BJ (cell line): ENCODE data around the gene ABHD18. TPM values are rescaled to one million over a fixed set of nuclear protein-coding genes. Genes with fewer than 3 reads are reported as not detected.
"Not testable (repeated sequence)": the region's sequence is repeated elsewhere in the genome, so short reads cannot be mapped to it uniquely, and the experiment has no call there.

Experiments
- CTCF ChIA-PET: fragments of 350-600 bp; formaldehyde crosslinking; extraction: SDS; loops from one replicate; lab custom pipeline; 2021; ENCODE audit warnings: antibody characterized with exemption, inconsistent platforms; lab: Yijun Ruan, JAX
- POLR2A ChIA-PET: fragments of 300-600 bp; sonication (Branson Sonifier 250); formaldehyde crosslinking; extraction: SDS; loops from one replicate; lab custom pipeline; 2021; ENCODE audit warnings: antibody characterized with exemption; lab: Charles Lee
- DNase-seq: peaks from one replicate; pipeline ENCODE4 v3.0.0-alpha.2; 2011; ENCODE audit warnings: low read depth
- H3K27me3 ChIP-seq: 2 replicates; pipeline ENCODE4 v1.6.0; 2011; ENCODE audit warnings: low read length; ENCODE audit not compliant: control insufficient read depth, insufficient read depth
- H3K36me3 ChIP-seq: 2 replicates; pipeline ENCODE4 v1.5.1; 2011; ENCODE audit warnings: low read length; ENCODE audit not compliant: control insufficient read depth, insufficient read depth
- H3K4me3 ChIP-seq: 2 replicates; pipeline ENCODE4 v1.5.1; 2011; ENCODE audit warnings: low read depth, mild to moderate bottlenecking, control low read depth, low read length
- polyA plus RNA-seq: library from polyadenylated mRNA; depleted of rRNA; stranded (reverse); fragments of >200 nt; gene quantifications from 2 replicates; pipeline ENCODE4 v1.2.3, GENCODE V29; 2011
- TF ChIP-seq, protein P1 (sequence below): IDR thresholded peaks from 2 replicates; pipeline ENCODE4 v1.5.1; 2011; ENCODE audit warnings: low read depth, mild to moderate bottlenecking, control low read depth, inconsistent platforms, low read length, moderate library complexity; ENCODE audit not compliant: insufficient read depth

Gene ABHD18
- polyA plus RNA-seq, 1 experiment, result 1.4 TPM

GRCh38 chr4:128025319-128025718, 60.1 kb downstream of the ABHD18 start:
- TF ChIP-seq, protein P1, sequence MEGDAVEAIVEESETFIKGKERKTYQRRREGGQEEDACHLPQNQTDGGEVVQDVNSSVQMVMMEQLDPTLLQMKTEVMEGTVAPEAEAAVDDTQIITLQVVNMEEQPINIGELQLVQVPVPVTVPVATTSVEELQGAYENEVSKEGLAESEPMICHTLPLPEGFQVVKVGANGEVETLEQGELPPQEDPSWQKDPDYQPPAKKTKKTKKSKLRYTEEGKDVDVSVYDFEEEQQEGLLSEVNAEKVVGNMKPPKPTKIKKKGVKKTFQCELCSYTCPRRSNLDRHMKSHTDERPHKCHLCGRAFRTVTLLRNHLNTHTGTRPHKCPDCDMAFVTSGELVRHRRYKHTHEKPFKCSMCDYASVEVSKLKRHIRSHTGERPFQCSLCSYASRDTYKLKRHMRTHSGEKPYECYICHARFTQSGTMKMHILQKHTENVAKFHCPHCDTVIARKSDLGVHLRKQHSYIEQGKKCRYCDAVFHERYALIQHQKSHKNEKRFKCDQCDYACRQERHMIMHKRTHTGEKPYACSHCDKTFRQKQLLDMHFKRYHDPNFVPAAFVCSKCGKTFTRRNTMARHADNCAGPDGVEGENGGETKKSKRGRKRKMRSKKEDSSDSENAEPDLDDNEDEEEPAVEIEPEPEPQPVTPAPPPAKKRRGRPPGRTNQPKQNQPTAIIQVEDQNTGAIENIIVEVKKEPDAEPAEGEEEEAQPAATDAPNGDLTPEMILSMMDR, result no peak
- Histone ChIP-seq H3K4me3 (no peak overlapping the region), H3K27me3 (no peaks in the 10 kb centered on the region), H3K36me3 (peaks cover 1% of the 10 kb centered on the region; the same call in 1 of the 2 replicates)
- ChIA-PET CTCF (no interaction called here), POLR2A (no interaction called here)
- DNase-seq, result no peak

- H3K27me3 ChIP-seq, result no peaks in the 10 kb centered on the region
- ChIA-PET CTCF (no interaction called here), POLR2A (no interaction called here)
- no peak for DNase-seq
- no peaks in the 10 kb centered on the region for H3K36me3 ChIP-seq
- TF ChIP-seq, protein P1, result no peak
- H3K4me3 ChIP-seq, result no peak overlapping the region
These were observed 64.7 kb downstream of the ABHD18 start for GRCh38 chr4:128029907-128030306.

DNA sequence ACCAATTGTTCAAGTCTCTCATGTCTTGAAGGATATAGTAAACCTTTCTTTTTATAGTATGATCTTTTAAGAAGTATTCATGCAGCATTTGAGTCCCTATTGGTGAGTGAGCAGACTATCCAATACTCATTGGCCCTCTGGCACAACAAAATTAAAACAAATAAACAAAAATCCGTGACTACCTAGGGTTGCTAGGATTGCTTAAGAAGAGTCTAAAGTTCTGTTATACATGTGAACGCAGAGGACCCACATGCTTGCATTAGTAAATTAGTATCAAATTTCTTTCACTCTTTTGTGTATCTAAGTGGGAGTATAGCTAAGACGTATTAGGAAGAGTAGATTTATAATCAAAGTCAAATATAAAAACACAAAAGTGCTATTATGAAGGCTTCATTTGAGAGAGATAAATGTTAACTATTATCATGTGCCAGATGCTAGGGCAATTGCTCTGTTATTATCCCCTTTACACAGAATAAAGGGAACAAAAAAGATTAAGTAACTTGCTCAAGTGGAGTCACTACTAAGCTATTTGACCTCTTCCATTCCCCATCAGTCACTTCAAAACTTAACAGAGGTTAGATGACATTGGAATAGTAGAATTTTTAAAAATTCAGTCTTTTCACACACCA, 66.7 kb downstream of the ABHD18 start:
- CTCF ChIA-PET, result interaction anchor here (1.1 kb wide), 1 partner anchor 16 kb away, joined by 3 read pairs; no protein-coding TSS in a partner anchor

GRCh38 chr4:128039568-128039967, 74.4 kb downstream of the ABHD18 start:
- POLR2A ChIA-PET, result no interaction called here
- DNase-seq, result no peak
- CTCF ChIA-PET, result no interaction called here
- TF ChIP-seq, protein P1, result no peak
- H3K27me3 ChIP-seq, result no peaks in the 10 kb centered on the region
- H3K4me3 ChIP-seq, result no peak overlapping the region
- H3K36me3 ChIP-seq, result no peaks in the 10 kb centered on the region

More for the DNA sequence above, 66.7 kb downstream of the ABHD18 start:
- POLR2A ChIA-PET, result no interaction called here
- TF ChIP-seq, protein P1, result no peak
- Histone ChIP-seq H3K36me3 (no peaks in the 10 kb centered on the region), H3K27me3 (no peaks in the 10 kb centered on the region), H3K4me3 (no peak overlapping the region)
- DNase-seq, result no peak

DNA sequence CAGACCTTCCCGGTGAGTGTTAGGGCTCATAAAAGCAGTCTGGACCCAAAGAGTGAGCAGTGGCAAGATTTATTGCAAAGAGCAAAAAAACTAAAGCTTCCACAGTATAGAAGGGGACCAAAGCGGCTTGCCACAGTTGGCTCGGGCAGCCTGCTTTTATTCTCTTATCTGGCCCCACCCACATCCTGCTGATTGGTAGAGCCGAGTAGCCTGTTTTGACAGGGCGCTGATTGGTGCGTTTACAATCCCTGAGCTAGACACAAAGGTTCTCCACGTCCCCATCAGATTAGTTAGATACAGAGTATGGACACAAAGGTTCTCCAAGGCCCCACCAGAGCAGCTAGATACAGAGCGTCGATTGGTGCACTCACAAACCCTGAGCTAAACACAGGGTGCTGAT, 81.8 kb downstream of the ABHD18 start:
- H3K27me3 ChIP-seq, DNase-seq, H3K4me3 ChIP-seq, CTCF ChIA-PET, POLR2A ChIA-PET, H3K36me3 ChIP-seq: not testable (repeated sequence)

- H3K27me3 ChIP-seq, H3K4me3 ChIP-seq, H3K36me3 ChIP-seq, POLR2A ChIA-PET, DNase-seq, CTCF ChIA-PET: not testable (repeated sequence)
These were observed 82.3 kb downstream of the ABHD18 start for GRCh38 chr4:128047514-128047913.

GRCh38 chr4:128051229-128051628, 86.0 kb downstream of the ABHD18 start:
- H3K4me3 ChIP-seq, H3K36me3 ChIP-seq, DNase-seq, H3K27me3 ChIP-seq, POLR2A ChIA-PET: not testable (repeated sequence)
- CTCF ChIA-PET, result interaction anchor here (1.4 kb wide), 1 partner anchor 8 kb away, joined by 4 read pairs; no protein-coding TSS in a partner anchor

DNA sequence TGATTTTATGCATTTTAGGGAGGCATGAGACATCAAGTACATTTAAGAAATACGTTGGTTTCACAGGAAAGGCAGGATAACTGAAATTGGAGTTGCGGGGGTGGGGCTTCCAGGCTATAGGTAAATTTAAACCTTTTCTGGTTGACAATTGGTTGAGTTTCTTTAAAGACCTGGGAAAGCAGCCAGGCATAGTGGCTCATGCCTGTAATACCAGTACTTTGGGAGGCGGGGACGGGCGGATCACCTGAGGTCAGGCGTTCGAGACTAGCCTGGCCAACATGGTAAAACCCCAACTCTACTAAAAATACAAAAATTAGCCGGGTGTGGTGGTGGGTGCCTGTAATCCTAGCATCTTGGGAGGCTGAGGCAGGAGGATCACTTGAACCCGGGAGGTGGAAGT, 89.7 kb downstream of the ABHD18 start:
- CTCF ChIA-PET, POLR2A ChIA-PET: not testable (repeated sequence)

DNA sequence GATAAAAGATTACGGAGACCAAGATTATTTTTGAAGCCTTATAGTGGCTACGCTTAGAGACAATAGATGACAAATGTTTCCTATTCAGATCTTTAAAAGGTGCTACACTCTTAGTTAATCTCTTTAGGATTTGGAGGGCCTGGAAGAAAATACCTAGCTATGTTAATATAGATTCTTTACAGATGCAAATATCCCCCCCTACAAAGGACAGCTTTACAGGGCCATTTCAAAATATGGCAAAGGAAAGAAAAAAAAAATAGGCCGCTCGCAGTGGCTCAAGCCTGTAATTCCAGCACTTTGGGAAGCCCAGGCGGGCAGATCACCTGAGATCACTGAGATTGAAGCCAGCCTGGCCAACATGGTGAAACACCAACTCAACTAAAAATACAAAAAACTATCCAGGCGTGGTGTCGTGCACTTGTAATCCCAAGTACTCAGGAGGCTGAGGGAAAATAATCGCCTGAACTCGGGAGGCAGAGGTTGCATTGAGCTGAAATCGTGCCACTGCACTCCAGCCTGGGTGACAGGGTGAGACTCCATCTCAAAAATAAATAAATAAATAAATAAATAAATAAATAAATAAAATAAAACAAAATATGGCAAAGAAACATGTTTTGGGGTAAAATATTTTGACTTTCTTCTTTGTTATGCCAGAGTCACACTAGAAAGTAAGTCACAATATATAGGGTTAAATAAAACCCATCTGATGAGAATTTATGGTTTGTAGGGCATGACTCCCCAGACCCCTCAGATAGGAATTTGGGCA, 90.4 kb downstream of the ABHD18 start:
- H3K4me3 ChIP-seq, DNase-seq, CTCF ChIA-PET, POLR2A ChIA-PET, H3K27me3 ChIP-seq, H3K36me3 ChIP-seq: not testable (repeated sequence)

More for the DNA sequence above, 89.7 kb downstream of the ABHD18 start:
- H3K36me3 ChIP-seq, DNase-seq, H3K27me3 ChIP-seq, H3K4me3 ChIP-seq: not testable (repeated sequence)
